Measurements from ENCODE around the gene ANAPC4. TPM values are rescaled to one million over a fixed set of nuclear protein-coding genes. Genes with fewer than 3 reads are reported as not detected.

The ANAPC4 gene
- total and polyA plus RNA-seq, 2 experiments from 2014 or later: 19.7 to 22.0 TPM

GRCh38 chr4:25403699-25404098 lies 26.6 kb downstream of the ANAPC4 start:
- Histone ChIP-seq H4K20me1 (ENCODE audit: insufficient read depth) (no peaks in the 10 kb centered on the region), H3F3A (ENCODE audit: insufficient read depth) (peaks cover 6% of the 10 kb centered on the region), H3K9me3 (ENCODE audit: low read depth) (no peaks in the 10 kb centered on the region), H3K27ac (no peak overlapping the region), H3K79me2 (ENCODE audit: insufficient read depth) (no peaks in the 10 kb centered on the region), H3K27me3 (replicated peaks; ENCODE audit: insufficient read depth) (no peaks in the 10 kb centered on the region), H3K9me2 (ENCODE audit: insufficient read depth) (no peaks in the 10 kb centered on the region), H3K4me3 (no peak overlapping the region), H2AFZ (no peak overlapping the region), H3K9ac (no peak overlapping the region), H3K4me2 (ENCODE audit: unreplicated experiment) (no peak overlapping the region), H3K36me3 (ENCODE audit: low read depth) (peaks cover 41% of the 10 kb centered on the region), H3K4me1 (ENCODE audit: insufficient read depth) (peaks cover 32% of the 10 kb centered on the region)
- no peak for DNase-seq
- TF ChIP-seq EZH2 (IDR thresholded peaks at IDR 0.05; ENCODE audit: insufficient read depth, poor library complexity, severe bottlenecking) (no peak), EZH2phosphoT487 (IDR thresholded peaks at IDR 0.05; ENCODE audit: insufficient read depth, low read depth) (no peak)
- in situ Hi-C loops (cut with MboI): no loop called here

- in situ Hi-C loops (cut with MboI): no loop called here
These were observed 28.4 kb downstream of the ANAPC4 start for GRCh38 chr4:25405453-25405852.

GRCh38 chr4:25406081-25406692 lies 29.1 kb downstream of the ANAPC4 start:
- Histone ChIP-seq H3K9me2 (ENCODE audit: insufficient read depth) (no peaks in the 10 kb centered on the region), H3K27ac (no peak overlapping the region), H3K36me3 (ENCODE audit: low read depth) (peaks cover 53% of the 10 kb centered on the region), H3K9ac (no peak overlapping the region), H3K79me2 (ENCODE audit: insufficient read depth) (no peaks in the 10 kb centered on the region), H3K4me3 (no peak overlapping the region), H3K9me3 (ENCODE audit: low read depth) (no peaks in the 10 kb centered on the region), H3F3A (ENCODE audit: insufficient read depth) (peaks cover 6% of the 10 kb centered on the region; the same call in 1 of the 2 replicates), H3K4me1 (ENCODE audit: insufficient read depth) (peaks cover 24% of the 10 kb centered on the region), H2AFZ (no peak overlapping the region), H3K4me2 (ENCODE audit: unreplicated experiment) (no peak overlapping the region), H3K27me3 (replicated peaks; ENCODE audit: insufficient read depth) (no peaks in the 10 kb centered on the region), H4K20me1 (ENCODE audit: insufficient read depth) (no peaks in the 10 kb centered on the region)
- TF ChIP-seq EZH2phosphoT487 (IDR thresholded peaks at IDR 0.05; ENCODE audit: insufficient read depth, low read depth) (no peak), EZH2 (IDR thresholded peaks at IDR 0.05; ENCODE audit: insufficient read depth, poor library complexity, severe bottlenecking) (no peak)
- peak; percentile 54 for DNase-seq
- in situ Hi-C loops (cut with MboI): no loop called here
- WGBS, 2 experiments (ENCODE audit: low coverage in 1 of 2, low lambda C conversion rate in 2 of 2, missing lambda C conversion rate in 2 of 2): 95 to 96% methylated on average over 5 of the region's 5 CpGs

More at GRCh38 chr4:25405453-25405852, 28.4 kb downstream of the ANAPC4 start:
- Histone ChIP-seq H3K79me2 (ENCODE audit: insufficient read depth) (no peaks in the 10 kb centered on the region), H3K36me3 (ENCODE audit: low read depth) (peaks cover 48% of the 10 kb centered on the region), H3K27me3 (replicated peaks; ENCODE audit: insufficient read depth) (no peaks in the 10 kb centered on the region), H3K4me3 (no peak overlapping the region), H3K9me2 (ENCODE audit: insufficient read depth) (no peaks in the 10 kb centered on the region), H3K4me1 (ENCODE audit: insufficient read depth) (peaks cover 31% of the 10 kb centered on the region), H3K9ac (no peak overlapping the region), H3K4me2 (ENCODE audit: unreplicated experiment) (no peak overlapping the region), H3K27ac (no peak overlapping the region), H4K20me1 (ENCODE audit: insufficient read depth) (no peaks in the 10 kb centered on the region), H2AFZ (no peak overlapping the region), H3F3A (ENCODE audit: insufficient read depth) (peaks cover 6% of the 10 kb centered on the region; the same call in 1 of the 2 replicates), H3K9me3 (ENCODE audit: low read depth) (no peaks in the 10 kb centered on the region)
- TF ChIP-seq EZH2phosphoT487 (IDR thresholded peaks at IDR 0.05; ENCODE audit: insufficient read depth, low read depth) (no peak), EZH2 (IDR thresholded peaks at IDR 0.05; ENCODE audit: insufficient read depth, poor library complexity, severe bottlenecking) (no peak)
- no peak for DNase-seq
- 95 to 96% methylated on average over 2 of the region's 2 CpGs for WGBS, 2 experiments (ENCODE audit: low coverage in 1 of 2, low lambda C conversion rate in 2 of 2, missing lambda C conversion rate in 2 of 2)

- TF ChIP-seq EZH2 (IDR thresholded peaks at IDR 0.05; ENCODE audit: insufficient read depth, poor library complexity, severe bottlenecking) (no peak), EZH2phosphoT487 (IDR thresholded peaks at IDR 0.05; ENCODE audit: insufficient read depth, low read depth) (no peak)
- in situ Hi-C loops (cut with MboI): no loop called here
- DNase-seq: no peak
- Histone ChIP-seq H3K27ac (no peak overlapping the region), H3K36me3 (ENCODE audit: low read depth) (peaks cover 75% of the 10 kb centered on the region), H3K9ac (no peak overlapping the region), H3K4me1 (ENCODE audit: insufficient read depth) (peaks cover 4% of the 10 kb centered on the region; the same call in 1 of the 2 replicates), H3K9me2 (ENCODE audit: insufficient read depth) (no peaks in the 10 kb centered on the region), H3K79me2 (ENCODE audit: insufficient read depth) (no peaks in the 10 kb centered on the region), H4K20me1 (ENCODE audit: insufficient read depth) (no peaks in the 10 kb centered on the region), H2AFZ (no peak overlapping the region), H3K4me2 (ENCODE audit: unreplicated experiment) (no peak overlapping the region), H3F3A (ENCODE audit: insufficient read depth) (no peaks in the 10 kb centered on the region), H3K4me3 (no peak overlapping the region), H3K27me3 (replicated peaks; ENCODE audit: insufficient read depth) (no peaks in the 10 kb centered on the region), H3K9me3 (ENCODE audit: low read depth) (no peaks in the 10 kb centered on the region)
- 88 to 90% methylated on average over 4 of the region's 4 CpGs for WGBS, 2 experiments (ENCODE audit: low coverage in 1 of 2, low lambda C conversion rate in 2 of 2, missing lambda C conversion rate in 2 of 2)
These were observed 33.9 kb downstream of the ANAPC4 start for GRCh38 chr4:25410820-25411529.
